ENCODE data around the gene SSTR3. TPM values are rescaled to one million over a fixed set of nuclear protein-coding genes. Genes with fewer than 3 reads are reported as not detected.
A peak's percentile ranks its signal among the peaks of the same experiment; 100 is the strongest.

The SSTR3 gene
- total RNA-seq, 4 donors from 2014 or later: 0.16 to 0.41 TPM; not detected in 2

DNA sequence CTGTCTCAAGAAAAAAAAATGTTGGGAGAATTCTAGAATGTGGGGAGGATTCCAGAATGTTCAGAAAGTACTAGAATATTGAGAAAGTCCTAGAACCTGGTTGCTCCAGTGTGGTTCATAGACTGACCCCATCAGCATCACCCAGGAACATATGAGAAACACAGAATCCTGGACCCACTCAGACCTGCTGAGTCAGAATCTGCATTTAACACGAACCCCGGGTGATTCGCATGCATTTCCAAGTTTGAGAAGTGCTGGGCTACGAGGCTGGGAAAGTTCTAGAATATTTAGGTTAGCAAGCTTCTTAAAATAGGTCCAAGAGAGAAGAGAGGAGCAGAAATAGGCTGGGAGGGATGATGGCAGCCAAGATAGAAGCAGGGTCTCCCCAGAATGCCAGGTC is 30.6 kb downstream of the SSTR3 start:
- H3K27me3 ChIP-seq: no peaks in the 10 kb centered on the region
- H3K9me3 ChIP-seq: no peaks in the 10 kb centered on the region
- intact Hi-C loops (cut with DNase I; ENCODE audit: low total_unique reads) (no loop called here), in situ Hi-C loops (cut with MboI; ENCODE audit: low pct_ligation_motif_present in 1 of 4, low pct_unique_long_range_greater_than_20kb in 1 of 4, low sequenced_read_pairs in 3 of 4) (no loop called here)
- no peaks in the 10 kb centered on the region for H3K36me3 ChIP-seq
- peaks cover 30 to 43% (median 36%) of the 10 kb centered on the region in 4 donors for H3K4me1 ChIP-seq
- 63 to 67% methylated on average over 1 to 4 of the region's 4 CpGs for whole genome bisulfite sequencing, 2 donors (ENCODE audit: low coverage in 1 of 2)
- no peak overlapping the region for H3K4me3 ChIP-seq
- TF ChIP-seq, protein P1, sequence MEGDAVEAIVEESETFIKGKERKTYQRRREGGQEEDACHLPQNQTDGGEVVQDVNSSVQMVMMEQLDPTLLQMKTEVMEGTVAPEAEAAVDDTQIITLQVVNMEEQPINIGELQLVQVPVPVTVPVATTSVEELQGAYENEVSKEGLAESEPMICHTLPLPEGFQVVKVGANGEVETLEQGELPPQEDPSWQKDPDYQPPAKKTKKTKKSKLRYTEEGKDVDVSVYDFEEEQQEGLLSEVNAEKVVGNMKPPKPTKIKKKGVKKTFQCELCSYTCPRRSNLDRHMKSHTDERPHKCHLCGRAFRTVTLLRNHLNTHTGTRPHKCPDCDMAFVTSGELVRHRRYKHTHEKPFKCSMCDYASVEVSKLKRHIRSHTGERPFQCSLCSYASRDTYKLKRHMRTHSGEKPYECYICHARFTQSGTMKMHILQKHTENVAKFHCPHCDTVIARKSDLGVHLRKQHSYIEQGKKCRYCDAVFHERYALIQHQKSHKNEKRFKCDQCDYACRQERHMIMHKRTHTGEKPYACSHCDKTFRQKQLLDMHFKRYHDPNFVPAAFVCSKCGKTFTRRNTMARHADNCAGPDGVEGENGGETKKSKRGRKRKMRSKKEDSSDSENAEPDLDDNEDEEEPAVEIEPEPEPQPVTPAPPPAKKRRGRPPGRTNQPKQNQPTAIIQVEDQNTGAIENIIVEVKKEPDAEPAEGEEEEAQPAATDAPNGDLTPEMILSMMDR (IDR thresholded peaks at IDR 0.05): no peak
- TF ChIP-seq POLR2A (IDR thresholded peaks at IDR 0.05) (no peak), POLR2AphosphoS5 (IDR thresholded peaks at IDR 0.05) (no peak), EP300 (IDR thresholded peaks at IDR 0.05; ENCODE audit: low read depth) (no peak)
- no peak for DNase-seq
- no peak overlapping the region for H3K27ac ChIP-seq

DNA sequence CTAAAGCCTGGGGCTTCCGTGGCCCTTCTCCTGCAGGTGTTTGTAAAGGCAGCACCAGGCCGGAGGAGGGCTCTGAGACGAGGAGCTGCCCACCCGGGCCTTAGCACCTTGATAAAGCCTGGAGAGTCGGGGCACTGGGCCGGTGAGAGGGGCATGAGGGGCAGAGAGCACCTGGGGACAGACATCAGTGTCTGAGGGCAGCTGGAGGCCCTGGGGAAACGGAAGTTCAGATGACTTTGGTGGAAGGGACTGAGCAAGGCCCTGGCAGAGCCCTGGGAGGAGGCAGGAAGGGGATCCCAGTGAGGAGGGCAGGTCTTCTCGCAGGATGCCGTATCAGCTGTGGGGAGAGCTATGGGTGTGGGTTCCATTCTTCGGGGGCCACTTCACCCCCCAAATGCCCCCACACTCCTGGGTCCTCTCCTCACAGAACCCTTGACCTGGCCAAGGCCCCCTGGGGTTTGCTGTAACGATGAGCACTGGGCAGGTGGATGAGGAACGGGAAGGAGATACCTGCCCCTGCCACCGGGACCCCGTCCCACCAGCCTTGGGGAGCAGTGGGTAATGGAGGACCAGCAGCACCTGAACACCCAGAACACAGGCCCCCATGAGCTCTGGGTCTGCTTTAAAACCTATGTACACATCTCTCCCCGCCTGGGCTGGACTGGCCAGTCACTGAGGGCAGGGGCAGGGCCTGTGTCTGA is 31.6 kb downstream of the SSTR3 start:
- peaks cover 33 to 48% (median 43%) of the 10 kb centered on the region in 4 donors for H3K4me1 ChIP-seq
- H3K27ac ChIP-seq: peak overlapping the region in 3 of 4 donors; percentile 12 to 78 (median 18)
- DNase-seq: no peak
- H3K36me3 ChIP-seq: no peaks in the 10 kb centered on the region
- no peaks in the 10 kb centered on the region for H3K27me3 ChIP-seq
- intact Hi-C loops (cut with DNase I; ENCODE audit: low total_unique reads): no loop called here
- WGBS, 2 donors (ENCODE audit: low coverage in 1 of 2): 80 to 91% methylated on average over 1 to 15 of the region's 15 CpGs
- no peak overlapping the region for H3K4me3 ChIP-seq
- in situ Hi-C loops (cut with MboI; ENCODE audit: low pct_ligation_motif_present in 1 of 4, low pct_unique_long_range_greater_than_20kb in 1 of 4, low sequenced_read_pairs in 3 of 4): no loop called here
- TF ChIP-seq EP300 (IDR thresholded peaks at IDR 0.05; ENCODE audit: low read depth) (no peak), POLR2AphosphoS5 (IDR thresholded peaks at IDR 0.05) (no peak), POLR2A (IDR thresholded peaks at IDR 0.05) (no peak)
- TF ChIP-seq, protein P1 (IDR thresholded peaks at IDR 0.05): no peak
- H3K9me3 ChIP-seq: no peaks in the 10 kb centered on the region

DNA sequence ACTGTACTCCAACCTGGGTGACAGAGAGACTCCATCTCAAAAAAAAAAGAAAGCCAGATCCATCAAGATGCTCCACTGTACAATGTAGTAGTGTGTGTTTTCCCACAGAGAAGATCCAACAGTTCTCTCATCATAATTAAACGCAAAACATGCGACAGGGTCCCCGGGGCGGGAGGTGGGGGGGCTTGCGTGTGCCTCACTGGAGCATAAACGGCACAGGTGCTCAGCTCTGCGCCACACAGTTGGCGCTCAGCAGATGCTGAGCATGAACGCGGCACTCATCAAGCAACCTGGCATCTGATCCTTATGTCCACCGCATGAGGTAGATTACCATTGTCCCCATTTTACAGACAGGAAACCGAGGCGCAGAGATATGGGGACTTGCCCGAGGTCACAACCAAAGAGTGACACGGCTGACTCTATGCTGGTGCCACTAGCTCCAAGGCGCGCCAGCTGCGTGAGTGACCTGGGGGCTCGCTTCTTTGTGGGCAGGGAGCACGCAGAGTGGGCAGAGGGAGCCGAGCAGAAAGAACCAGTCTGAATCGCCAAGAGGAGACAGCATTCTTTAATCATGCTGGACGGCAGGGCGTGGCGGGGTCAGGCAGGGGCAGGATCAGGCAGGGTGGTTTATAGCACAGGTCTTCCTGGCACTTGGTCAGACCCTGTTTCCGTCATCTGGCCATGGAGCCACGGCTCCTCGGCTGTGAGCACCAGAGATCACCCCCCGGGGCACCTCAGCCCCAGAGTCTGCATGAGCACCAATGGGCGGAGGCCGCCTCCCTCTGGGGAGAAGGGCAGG is 32.5 kb downstream of the SSTR3 start:
- in situ Hi-C loops (cut with MboI; ENCODE audit: low pct_ligation_motif_present in 1 of 4, low pct_unique_long_range_greater_than_20kb in 1 of 4, low sequenced_read_pairs in 3 of 4) (no loop called here), intact Hi-C loops (cut with DNase I; ENCODE audit: low total_unique reads) (no loop called here)
- H3K27me3 ChIP-seq: no peaks in the 10 kb centered on the region
- peak overlapping the region in 3 of 4 donors; percentile 12 to 78 (median 18) for H3K27ac ChIP-seq
- no peak overlapping the region for H3K4me3 ChIP-seq
- no peaks in the 10 kb centered on the region for H3K36me3 ChIP-seq
- peak; percentile 81 for DNase-seq
- 71% methylated on average over 31 of the region's 31 CpGs; no CpG with 5 or more reads in 1 of the 2 donors for WGBS, 2 donors (ENCODE audit: low coverage in 1 of 2)
- TF ChIP-seq, protein P1 (IDR thresholded peaks at IDR 0.05): no peak
- no peak for TF ChIP-seq EP300 (IDR thresholded peaks at IDR 0.05; ENCODE audit: low read depth)
- no peak for TF ChIP-seq POLR2AphosphoS5 (IDR thresholded peaks at IDR 0.05)
- no peak for TF ChIP-seq POLR2A (IDR thresholded peaks at IDR 0.05)
- H3K4me1 ChIP-seq: peaks cover 33 to 51% (median 44%) of the 10 kb centered on the region in 4 donors
- H3K9me3 ChIP-seq: no peaks in the 10 kb centered on the region

DNA sequence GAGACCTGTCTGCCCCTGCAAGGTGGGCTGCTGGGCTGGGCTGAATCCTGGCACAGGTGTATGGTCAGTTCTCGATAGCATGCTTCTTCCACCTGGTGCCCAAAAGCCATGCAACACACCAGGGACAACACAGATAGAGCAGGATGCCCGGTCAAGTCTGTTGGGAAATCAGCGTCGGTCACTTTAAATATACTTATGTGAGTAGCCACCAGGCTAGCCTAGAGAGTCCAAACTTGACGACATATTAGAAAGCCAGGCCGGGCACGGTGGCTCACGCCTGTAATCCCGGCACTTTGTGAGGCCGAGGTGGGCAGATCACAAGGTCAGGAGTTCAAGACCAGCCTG is 33.2 kb downstream of the SSTR3 start:
- Histone ChIP-seq H3K9me3 (no peaks in the 10 kb centered on the region), H3K4me3 (no peak overlapping the region), H3K4me1 (peaks cover 33 to 51% (median 44%) of the 10 kb centered on the region in 4 donors), H3K27ac (peak overlapping the region; percentile 57 to 78 (median 68)), H3K27me3 (no peaks in the 10 kb centered on the region), H3K36me3 (no peaks in the 10 kb centered on the region)
- DNase-seq: no peak
- 94 to 100% methylated on average over 1 to 10 of the region's 10 CpGs for WGBS, 2 donors (ENCODE audit: low coverage in 1 of 2)
- in situ Hi-C loops (cut with MboI; ENCODE audit: low pct_ligation_motif_present in 1 of 4, low pct_unique_long_range_greater_than_20kb in 1 of 4, low sequenced_read_pairs in 3 of 4) (no loop called here), intact Hi-C loops (cut with DNase I; ENCODE audit: low total_unique reads) (no loop called here)
- TF ChIP-seq, protein P1 (IDR thresholded peaks at IDR 0.05): no peak
- no peak for TF ChIP-seq EP300 (IDR thresholded peaks at IDR 0.05; ENCODE audit: low read depth)
- TF ChIP-seq POLR2A (IDR thresholded peaks at IDR 0.05): no peak
- no peak for TF ChIP-seq POLR2AphosphoS5 (IDR thresholded peaks at IDR 0.05)

Measured in transverse colon (tissue), 4 donors.